IPS-18c (cell line): ENCODE measurements around the gene KCND2.
"Not testable (repeated sequence)": the region's sequence is repeated elsewhere in the genome, so short reads cannot be mapped to it uniquely, and the experiment has no call there.

Source experiments
- H3K4me3 ChIP-seq: 2 replicates; pipeline ENCODE4 v1.7.0; 2013; ENCODE audit warnings: low read depth, mild to moderate bottlenecking, low read length, moderate library complexity; ENCODE audit not compliant: insufficient read depth
- H3K9me3 ChIP-seq: one replicate; pipeline ENCODE4 v1.6.1; 2013; ENCODE audit warnings: mild to moderate bottlenecking, low read length, moderate library complexity; ENCODE audit not compliant: control insufficient read depth, insufficient read depth

Gene KCND2

GRCh38 chr7:120725376-120726039 lies 452.5 kb downstream of the KCND2 start:
- Histone ChIP-seq H3K4me3 (no peak overlapping the region), H3K9me3 (no peaks in the 10 kb centered on the region)

DNA sequence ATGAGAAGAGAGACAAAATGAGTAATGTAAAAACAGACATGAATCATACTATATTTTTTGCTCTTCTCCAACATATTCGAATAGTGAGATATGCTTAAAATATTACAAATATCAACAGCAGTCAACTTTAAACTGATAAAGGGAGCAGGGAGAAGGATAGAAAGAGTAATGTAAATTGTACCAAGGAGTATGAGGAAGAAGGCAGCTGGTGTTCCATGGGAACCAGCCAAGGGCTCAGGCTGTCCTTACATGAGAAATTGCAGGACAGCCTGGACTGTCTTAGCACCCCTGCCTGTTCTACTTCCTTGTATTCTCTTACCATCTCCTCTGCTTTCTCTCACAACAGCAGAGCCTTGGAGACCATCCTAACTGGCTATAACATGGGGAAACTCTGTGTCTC lies 456.3 kb downstream of the KCND2 start:
- Histone ChIP-seq H3K9me3 (no peaks in the 10 kb centered on the region), H3K4me3 (no peak overlapping the region)

DNA sequence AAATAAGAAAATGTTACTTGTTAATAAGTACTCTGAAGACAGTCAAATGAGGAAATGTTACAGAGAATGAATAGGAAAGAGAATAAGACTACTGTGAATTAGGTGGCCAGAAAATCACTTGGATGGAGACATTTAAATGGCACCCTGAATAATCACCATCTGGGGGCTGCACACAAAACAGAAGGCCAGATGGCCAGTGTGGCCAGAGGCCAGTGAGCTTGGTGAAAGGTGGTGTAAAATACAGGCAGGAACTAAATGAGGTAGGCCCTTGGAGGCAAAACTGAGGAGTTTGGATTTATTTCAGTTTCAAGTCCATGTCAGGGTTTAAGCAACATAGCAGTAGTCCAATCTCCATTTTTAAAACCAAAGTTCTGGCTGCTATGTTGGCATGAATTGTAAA lies 458.3 kb downstream of the KCND2 start:
- no peaks in the 10 kb centered on the region for H3K9me3 ChIP-seq
- H3K4me3 ChIP-seq: no peak overlapping the region

DNA sequence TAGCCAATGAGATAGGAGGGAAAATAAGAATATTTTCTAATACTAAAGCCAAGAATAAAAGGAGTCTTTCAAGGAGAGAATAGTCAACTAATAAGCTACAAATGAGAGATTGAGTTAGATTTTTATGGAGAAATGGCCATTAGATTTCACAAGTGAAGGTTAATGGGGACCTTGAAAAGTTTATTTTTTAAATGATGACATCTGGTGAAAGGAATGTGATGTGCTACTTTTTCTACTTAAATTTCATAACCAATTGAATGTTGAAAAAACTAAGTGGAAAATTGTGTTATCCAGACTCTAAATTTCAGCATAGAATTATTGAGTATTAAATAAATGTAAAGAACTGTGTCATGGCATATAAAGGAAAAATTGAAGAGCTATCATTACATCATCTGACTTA lies 459.3 kb downstream of the KCND2 start:
- Histone ChIP-seq H3K9me3 (no peaks in the 10 kb centered on the region), H3K4me3 (no peak overlapping the region)

DNA sequence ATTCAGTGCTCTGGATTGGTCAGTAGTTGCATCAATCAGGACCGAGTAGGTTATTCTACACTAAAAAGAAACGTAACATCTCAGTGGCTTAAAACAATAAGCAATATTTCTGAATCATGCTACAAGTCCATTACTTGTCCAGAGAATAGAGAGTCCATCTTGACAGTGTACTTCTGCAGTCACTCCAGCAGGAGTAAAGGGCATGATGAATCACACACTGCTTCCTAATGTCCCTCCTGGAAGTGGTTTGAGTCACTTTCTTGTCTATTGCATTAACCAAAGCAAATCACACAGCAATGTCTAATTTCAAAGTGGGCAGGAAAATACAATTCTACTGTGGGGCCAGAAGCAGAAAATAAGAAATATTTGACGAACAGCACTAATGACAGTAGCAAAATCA lies 460.2 kb downstream of the KCND2 start:
- H3K9me3 ChIP-seq: no peaks in the 10 kb centered on the region

GRCh38 chr7:120733835-120734234 lies 460.9 kb downstream of the KCND2 start:
- no peak overlapping the region for H3K4me3 ChIP-seq
- no peaks in the 10 kb centered on the region for H3K9me3 ChIP-seq

More for the DNA sequence above, 460.2 kb downstream of the KCND2 start:
- no peak overlapping the region for H3K4me3 ChIP-seq

DNA sequence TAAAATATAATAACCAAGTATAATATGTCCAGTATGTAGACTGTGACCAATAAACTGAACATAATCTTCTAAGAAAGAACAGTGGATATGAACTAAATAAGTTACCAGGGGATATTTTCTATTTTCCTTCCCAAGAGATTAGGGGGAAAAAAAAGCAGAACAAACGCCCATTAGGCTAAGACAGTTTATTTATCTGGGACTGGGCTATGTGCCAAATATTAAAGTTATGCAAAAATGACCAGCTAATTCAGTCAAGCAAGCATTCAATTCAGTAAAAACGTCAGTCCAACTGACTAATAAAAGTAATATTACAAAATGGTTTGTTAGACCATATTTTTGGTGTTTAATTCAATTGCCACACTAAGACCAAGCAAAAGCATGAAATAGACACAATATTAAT lies 462.8 kb downstream of the KCND2 start:
- H3K4me3 ChIP-seq: no peak overlapping the region
- H3K9me3 ChIP-seq: no peaks in the 10 kb centered on the region

DNA sequence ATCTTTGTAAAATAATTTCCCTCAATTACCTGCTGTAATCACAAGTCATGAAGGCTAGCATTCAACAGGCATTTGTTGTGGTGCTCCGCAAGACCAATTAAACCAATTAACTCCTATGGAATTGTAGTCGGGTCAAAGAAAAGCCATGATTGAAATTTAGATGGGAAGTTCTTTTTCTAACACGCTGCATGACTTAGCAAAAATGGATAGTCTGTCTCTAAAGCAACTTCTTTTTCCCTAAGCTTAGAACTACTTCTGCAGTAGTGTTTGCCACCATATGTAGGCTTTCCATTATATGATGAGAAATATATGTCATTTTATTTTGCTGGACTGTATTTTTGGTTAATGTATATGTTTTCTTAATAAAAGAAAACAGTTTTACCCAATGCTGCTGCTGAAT lies 465.8 kb downstream of the KCND2 start:
- H3K9me3 ChIP-seq: no peaks in the 10 kb centered on the region

DNA sequence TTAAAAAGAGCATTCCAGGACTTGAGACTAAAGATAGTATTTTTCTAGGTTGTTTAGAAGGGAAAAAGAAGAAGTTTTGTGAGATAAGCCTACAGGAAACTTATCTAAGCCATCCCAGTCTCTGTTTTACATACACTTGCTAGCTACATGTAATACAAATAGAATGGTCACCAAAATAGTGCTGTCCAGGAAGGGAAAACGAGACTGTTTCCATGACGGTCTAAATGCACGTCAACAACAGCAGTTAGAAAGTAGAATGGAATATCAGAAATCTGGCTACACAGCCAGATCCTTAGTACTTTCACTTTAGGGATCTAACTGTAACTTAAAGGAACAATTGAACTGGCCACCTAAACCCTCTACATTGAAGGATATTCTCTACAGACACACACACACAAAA lies 467.4 kb downstream of the KCND2 start:
- Histone ChIP-seq H3K9me3 (no peaks in the 10 kb centered on the region), H3K4me3 (no peak overlapping the region)

More for the DNA sequence above, 465.8 kb downstream of the KCND2 start:
- H3K4me3 ChIP-seq: no peak overlapping the region

- H3K9me3 ChIP-seq: no peaks in the 10 kb centered on the region
- H3K4me3 ChIP-seq: no peak overlapping the region
Measured at GRCh38 chr7:120741371-120742042, 468.5 kb downstream of the KCND2 start.

DNA sequence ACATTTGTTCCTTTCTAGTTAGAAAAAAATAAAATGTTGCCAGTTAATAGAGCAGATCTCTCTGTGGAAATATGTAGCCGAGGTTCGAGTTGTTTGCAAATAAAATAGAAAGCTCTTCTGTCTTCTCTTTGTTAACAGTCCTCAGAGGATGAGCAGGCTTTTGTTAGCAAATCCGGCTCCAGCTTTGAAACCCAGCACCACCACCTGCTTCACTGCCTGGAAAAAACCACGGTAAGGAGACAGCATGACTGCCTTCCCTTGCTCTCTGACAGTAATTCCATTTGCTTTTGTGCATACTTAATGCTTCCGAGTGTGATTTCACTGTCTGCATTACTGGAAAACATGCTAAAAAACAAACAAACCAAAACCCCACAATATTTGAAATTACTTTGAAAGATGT lies 469.4 kb downstream of the KCND2 start:
- no peaks in the 10 kb centered on the region for H3K9me3 ChIP-seq
- H3K4me3 ChIP-seq: no peak overlapping the region

DNA sequence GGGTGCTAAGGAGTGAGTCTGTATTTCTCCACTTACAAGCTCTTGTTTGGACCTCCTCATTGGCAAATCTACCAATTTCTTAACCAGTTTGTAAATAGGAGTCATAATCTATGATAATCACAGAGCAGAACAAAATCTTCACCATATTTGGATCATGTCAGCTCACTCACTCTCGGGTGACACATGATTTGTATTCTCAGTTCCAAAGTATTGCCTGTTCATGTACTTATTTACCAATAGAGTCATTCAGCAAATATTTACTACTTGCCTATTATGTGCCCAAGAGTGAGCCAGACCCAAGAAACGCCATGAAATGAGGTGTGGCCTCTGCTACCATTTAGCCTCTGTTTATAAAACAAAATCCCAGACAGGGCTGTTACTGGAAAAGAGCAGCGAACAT lies 470.2 kb downstream of the KCND2 start:
- no peaks in the 10 kb centered on the region for H3K9me3 ChIP-seq
- no peak overlapping the region for H3K4me3 ChIP-seq

DNA sequence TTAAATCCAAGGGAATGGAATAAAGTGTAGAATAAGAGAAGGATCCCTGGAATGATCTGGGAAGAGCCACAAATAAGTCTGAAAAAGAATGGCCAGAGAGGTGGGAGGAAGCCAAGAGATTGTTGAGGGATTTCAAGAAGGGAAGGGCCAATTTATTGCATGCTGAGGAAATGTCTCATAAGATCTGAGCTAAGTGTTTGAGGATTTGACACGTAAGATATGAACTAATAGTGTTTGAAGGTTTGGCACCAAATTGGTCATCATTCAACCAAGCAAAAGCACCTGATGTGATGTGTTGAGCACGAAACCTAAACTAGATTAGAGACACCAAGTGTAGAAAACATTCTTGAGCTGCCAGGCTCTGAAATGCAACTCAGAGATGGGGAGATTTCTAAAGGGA lies 487.1 kb downstream of the KCND2 start:
- H3K4me3 ChIP-seq: no peak overlapping the region
- H3K9me3 ChIP-seq: no peaks in the 10 kb centered on the region

GRCh38 chr7:120760851-120761250 lies 487.9 kb downstream of the KCND2 start:
- H3K4me3 ChIP-seq: no peak overlapping the region

GRCh38 chr7:120770206-120770605 lies 497.2 kb downstream of the KCND2 start:
- H3K9me3 ChIP-seq: no peaks in the 10 kb centered on the region
- H3K4me3 ChIP-seq: no peak overlapping the region

More at GRCh38 chr7:120760851-120761250, 487.9 kb downstream of the KCND2 start:
- no peaks in the 10 kb centered on the region for H3K9me3 ChIP-seq

DNA sequence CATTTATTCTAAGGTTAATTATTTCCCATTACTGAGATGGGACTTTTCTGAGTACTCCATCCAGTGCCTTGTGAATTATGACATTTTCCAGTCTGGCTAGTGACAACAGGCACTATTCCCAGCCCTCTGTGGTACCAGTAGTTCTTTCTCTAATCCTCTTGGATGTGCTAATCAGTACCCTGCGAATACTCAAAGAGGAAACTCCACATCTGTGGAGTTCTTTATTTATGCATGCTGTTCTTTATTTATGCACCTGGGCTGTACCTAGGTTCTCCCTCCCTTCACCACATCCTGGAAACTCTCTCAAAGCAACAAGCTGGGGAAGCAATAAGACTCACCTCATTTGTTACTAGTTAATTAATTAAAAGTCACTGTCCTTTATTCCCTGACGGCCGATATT lies 501.5 kb downstream of the KCND2 start:
- H3K9me3 ChIP-seq: no peaks in the 10 kb centered on the region
- H3K4me3 ChIP-seq: no peak overlapping the region

DNA sequence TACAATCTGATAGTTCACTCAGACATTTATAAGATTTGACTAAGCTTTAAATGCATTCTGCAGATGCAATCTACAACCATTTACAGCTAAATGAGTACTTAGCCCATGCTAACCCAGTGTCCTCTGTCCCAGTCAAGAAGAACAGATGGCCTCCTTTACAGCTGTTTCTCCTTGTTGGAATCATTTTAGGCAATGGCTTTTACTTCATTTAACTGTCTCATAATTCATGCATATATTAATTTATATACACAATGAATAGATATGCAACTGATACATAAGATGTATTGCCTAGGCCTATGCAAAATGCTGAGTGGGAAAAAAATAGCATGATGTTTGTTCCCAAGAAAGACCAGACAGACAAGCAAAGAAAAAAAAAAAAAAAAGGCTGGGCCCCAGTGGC lies 502.8 kb downstream of the KCND2 start:
- H3K4me3 ChIP-seq: no peak overlapping the region
- no peaks in the 10 kb centered on the region for H3K9me3 ChIP-seq

DNA sequence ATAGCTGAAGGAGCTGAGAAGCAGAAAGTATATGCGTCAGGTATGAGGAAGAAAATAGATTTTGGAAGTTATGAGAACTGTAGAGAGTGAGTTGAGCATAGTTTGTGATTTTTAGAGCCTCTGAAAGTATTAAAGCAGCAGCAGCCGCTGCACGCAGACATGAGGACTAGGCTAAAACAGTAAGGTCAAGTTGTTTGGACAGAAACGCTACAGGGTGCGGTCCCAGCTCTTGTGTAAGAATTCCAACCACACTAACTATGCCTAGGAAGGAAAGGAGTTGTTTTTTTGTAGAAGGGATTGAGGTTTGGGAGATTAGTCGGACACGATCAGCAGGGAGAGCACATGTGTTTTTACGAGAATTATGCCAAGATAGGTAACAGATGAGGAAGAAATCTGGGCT lies 506.1 kb downstream of the KCND2 start:
- H3K4me3 ChIP-seq, H3K9me3 ChIP-seq: not testable (repeated sequence)

GRCh38 chr7:120780451-120780850 lies 507.5 kb downstream of the KCND2 start:
- H3K4me3 ChIP-seq, H3K9me3 ChIP-seq: not testable (repeated sequence)
